ENCODE data around the gene MAP4K2.

MAP4K2 gene

DNA sequence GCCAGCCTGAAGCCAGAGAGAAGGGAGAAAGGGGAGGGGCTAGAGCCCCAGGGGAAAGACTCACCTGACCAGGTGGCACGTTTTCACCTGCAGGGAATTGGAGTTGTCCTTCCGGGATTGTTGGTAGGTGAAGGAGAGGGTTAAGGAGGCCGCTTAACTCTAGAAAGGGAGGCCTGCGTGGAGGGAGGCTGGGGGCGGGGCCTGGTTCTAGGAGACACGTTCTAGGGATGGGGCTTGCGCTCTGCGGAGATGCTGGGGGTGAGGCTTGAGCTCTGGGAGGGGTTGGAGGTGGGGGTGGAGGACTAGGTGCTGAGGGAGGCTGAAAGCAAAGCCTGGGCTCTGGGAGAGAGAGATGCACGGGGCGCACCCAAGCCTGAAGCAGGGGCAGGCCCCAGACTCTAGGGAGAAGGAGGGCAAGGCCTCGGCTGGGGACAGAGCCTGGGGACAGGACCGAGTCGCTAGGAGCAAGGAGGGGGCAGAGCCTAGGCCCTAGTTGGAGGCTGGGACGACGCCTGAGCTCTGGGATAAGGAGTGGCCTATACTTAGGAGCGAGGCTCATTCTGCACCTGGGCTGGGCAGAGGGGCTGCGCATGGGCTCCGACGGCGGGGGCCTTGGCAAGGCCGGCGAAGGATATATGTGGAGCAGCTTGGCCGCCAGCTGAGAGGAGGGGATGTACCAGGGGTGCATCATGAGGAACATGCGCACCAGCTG lies 61.5 kb downstream of the MAP4K2 start:
- Histone ChIP-seq H3F3A (ENCODE audit: insufficient read depth, low read length) (peaks cover 4% of the 10 kb centered on the region; the same call in 1 of the 2 replicates), H3K9ac (ENCODE audit: low read length) (no peak overlapping the region), H3K4me3 (ENCODE audit: low read length) (no peak overlapping the region), H3K79me2 (ENCODE audit: low read length) (no peaks in the 10 kb centered on the region), H3K27ac (ENCODE audit: low read length) (no peak overlapping the region), H3K36me3 (replicated peaks; ENCODE audit: insufficient read depth, low read length) (no peaks in the 10 kb centered on the region), H3K9me3 (replicated peaks; ENCODE audit: insufficient read depth, low read length) (no peaks in the 10 kb centered on the region), H3K4me1 (ENCODE audit: low read length) (peaks cover 16% of the 10 kb centered on the region), H3K4me2 (ENCODE audit: low read depth, low read length) (peak overlapping the region; percentile 91; the same call in 1 of the 2 replicates), H3K27me3 (replicated peaks; ENCODE audit: insufficient read depth, low read length) (peaks cover 93% of the 10 kb centered on the region), H4K20me1 (ENCODE audit: insufficient read depth, low read length) (0 out of 2 replicates have a peak, but pooled peaks cover 5% of the 10 kb centered on the region), H2AFZ (ENCODE audit: low read length) (no peak overlapping the region), H3K9me2 (replicated peaks; ENCODE audit: insufficient read depth, low read length) (no peaks in the 10 kb centered on the region)
- DNase-seq = no peak
- TF ChIP-seq, protein P1, sequence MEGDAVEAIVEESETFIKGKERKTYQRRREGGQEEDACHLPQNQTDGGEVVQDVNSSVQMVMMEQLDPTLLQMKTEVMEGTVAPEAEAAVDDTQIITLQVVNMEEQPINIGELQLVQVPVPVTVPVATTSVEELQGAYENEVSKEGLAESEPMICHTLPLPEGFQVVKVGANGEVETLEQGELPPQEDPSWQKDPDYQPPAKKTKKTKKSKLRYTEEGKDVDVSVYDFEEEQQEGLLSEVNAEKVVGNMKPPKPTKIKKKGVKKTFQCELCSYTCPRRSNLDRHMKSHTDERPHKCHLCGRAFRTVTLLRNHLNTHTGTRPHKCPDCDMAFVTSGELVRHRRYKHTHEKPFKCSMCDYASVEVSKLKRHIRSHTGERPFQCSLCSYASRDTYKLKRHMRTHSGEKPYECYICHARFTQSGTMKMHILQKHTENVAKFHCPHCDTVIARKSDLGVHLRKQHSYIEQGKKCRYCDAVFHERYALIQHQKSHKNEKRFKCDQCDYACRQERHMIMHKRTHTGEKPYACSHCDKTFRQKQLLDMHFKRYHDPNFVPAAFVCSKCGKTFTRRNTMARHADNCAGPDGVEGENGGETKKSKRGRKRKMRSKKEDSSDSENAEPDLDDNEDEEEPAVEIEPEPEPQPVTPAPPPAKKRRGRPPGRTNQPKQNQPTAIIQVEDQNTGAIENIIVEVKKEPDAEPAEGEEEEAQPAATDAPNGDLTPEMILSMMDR (IDR thresholded peaks at IDR 0.05; ENCODE audit: low read length) = no peak
- TF ChIP-seq EZH2 (optimal IDR thresholded peaks at IDR 0.05; ENCODE audit: low read depth, low read length) (no peak), EZH2phosphoT487 (IDR thresholded peaks at IDR 0.05; ENCODE audit: low read length) (no peak)

DNA sequence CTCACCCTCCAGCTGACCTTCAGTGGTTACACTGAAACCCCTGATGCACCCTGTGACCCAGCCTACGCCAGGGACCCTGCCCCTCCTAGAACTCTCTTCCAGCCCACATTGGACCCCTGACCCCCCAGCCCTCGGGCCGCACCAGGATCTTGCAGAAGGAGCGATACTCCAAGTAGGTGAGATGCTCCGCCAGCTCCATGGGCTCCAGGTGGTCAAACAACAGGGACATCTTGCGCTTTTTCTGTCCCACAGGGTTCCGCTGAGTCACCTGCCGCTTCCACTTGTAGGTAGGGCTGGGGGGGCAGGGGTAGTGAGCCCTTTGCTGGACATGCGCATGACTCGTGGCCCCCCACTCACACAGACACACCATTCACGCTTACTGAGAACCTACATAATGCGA lies 63.1 kb downstream of the MAP4K2 start:
- H3K27me3 ChIP-seq (replicated peaks; ENCODE audit: insufficient read depth, low read length) = peaks cover 93% of the 10 kb centered on the region
- H3K9me2 ChIP-seq (replicated peaks; ENCODE audit: insufficient read depth, low read length) = no peaks in the 10 kb centered on the region
- TF ChIP-seq, protein P1 (IDR thresholded peaks at IDR 0.05; ENCODE audit: low read length) = no peak
- TF ChIP-seq EZH2 (optimal IDR thresholded peaks at IDR 0.05; ENCODE audit: low read depth, low read length) (no peak), EZH2phosphoT487 (IDR thresholded peaks at IDR 0.05; ENCODE audit: low read length) (no peak)
- H3K79me2 ChIP-seq (ENCODE audit: low read length) = no peaks in the 10 kb centered on the region
- no peak overlapping the region for H3K9ac ChIP-seq (ENCODE audit: low read length)
- no peak overlapping the region for H3K4me2 ChIP-seq (ENCODE audit: low read depth, low read length)
- H3K27ac ChIP-seq (ENCODE audit: low read length) = no peak overlapping the region
- no peaks in the 10 kb centered on the region for H3K9me3 ChIP-seq (replicated peaks; ENCODE audit: insufficient read depth, low read length)
- H3F3A ChIP-seq (ENCODE audit: insufficient read depth, low read length) = peaks cover 4% of the 10 kb centered on the region; the same call in 1 of the 2 replicates
- peaks cover 7% of the 10 kb centered on the region for H3K4me1 ChIP-seq (ENCODE audit: low read length)
- H4K20me1 ChIP-seq (ENCODE audit: insufficient read depth, low read length) = 0 out of 2 replicates have a peak, but pooled peaks cover 5% of the 10 kb centered on the region
- no peaks in the 10 kb centered on the region for H3K36me3 ChIP-seq (replicated peaks; ENCODE audit: insufficient read depth, low read length)
- no peak overlapping the region for H3K4me3 ChIP-seq (ENCODE audit: low read length)
- no peak overlapping the region for H2AFZ ChIP-seq (ENCODE audit: low read length)
- DNase-seq = no peak

DNA sequence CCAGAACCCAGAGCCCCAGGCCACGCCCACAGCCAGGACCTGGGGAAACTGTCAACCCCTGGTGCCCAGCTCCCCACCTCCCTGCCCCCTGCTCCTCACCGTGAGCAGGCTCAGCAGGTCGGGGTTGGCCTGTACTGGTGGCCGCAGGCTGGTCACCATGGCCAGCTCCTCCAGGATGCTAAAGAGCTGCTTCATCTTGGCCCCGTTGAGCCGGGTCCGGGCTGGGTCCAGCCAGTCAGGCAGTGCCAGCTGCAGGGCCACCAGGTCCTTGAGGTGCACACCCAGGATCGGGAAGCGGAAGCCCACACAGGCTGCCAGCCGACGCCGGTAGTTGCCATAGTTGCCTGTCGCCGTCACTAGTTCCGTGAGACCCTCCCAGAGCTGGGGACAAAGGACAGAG lies 66.4 kb downstream of the MAP4K2 start:
- Histone ChIP-seq H3K4me3 (ENCODE audit: low read length) (no peak overlapping the region), H3K9me2 (replicated peaks; ENCODE audit: insufficient read depth, low read length) (no peaks in the 10 kb centered on the region), H4K20me1 (ENCODE audit: insufficient read depth, low read length) (no peaks in the 10 kb centered on the region), H3K9ac (ENCODE audit: low read length) (no peak overlapping the region), H3K4me2 (ENCODE audit: low read depth, low read length) (no peak overlapping the region), H3K27ac (ENCODE audit: low read length) (no peak overlapping the region), H3K79me2 (ENCODE audit: low read length) (no peaks in the 10 kb centered on the region), H2AFZ (ENCODE audit: low read length) (no peak overlapping the region), H3K27me3 (replicated peaks; ENCODE audit: insufficient read depth, low read length) (peaks cover 91% of the 10 kb centered on the region), H3F3A (ENCODE audit: insufficient read depth, low read length) (no peaks in the 10 kb centered on the region), H3K36me3 (replicated peaks; ENCODE audit: insufficient read depth, low read length) (no peaks in the 10 kb centered on the region), H3K9me3 (replicated peaks; ENCODE audit: insufficient read depth, low read length) (no peaks in the 10 kb centered on the region), H3K4me1 (ENCODE audit: low read length) (no peaks in the 10 kb centered on the region)
- TF ChIP-seq EZH2 (optimal IDR thresholded peaks at IDR 0.05; ENCODE audit: low read depth, low read length) (no peak), EZH2phosphoT487 (IDR thresholded peaks at IDR 0.05; ENCODE audit: low read length) (no peak)
- TF ChIP-seq, protein P1 (IDR thresholded peaks at IDR 0.05; ENCODE audit: low read length) = no peak
- no peak for DNase-seq

All from MM.1S (cell line).